GM19025 (cell line): Measurements from ENCODE around the gene KIF21A.

Experiments
- ATAC-seq: cut with Tn5 transposase; IDR thresholded peaks from one replicate; pipeline ENCODE4 v1.9.1; 2021; ENCODE audit warnings: mild to moderate bottlenecking, low read depth, moderate library complexity; ENCODE audit not compliant: unreplicated experiment

The KIF21A gene

DNA sequence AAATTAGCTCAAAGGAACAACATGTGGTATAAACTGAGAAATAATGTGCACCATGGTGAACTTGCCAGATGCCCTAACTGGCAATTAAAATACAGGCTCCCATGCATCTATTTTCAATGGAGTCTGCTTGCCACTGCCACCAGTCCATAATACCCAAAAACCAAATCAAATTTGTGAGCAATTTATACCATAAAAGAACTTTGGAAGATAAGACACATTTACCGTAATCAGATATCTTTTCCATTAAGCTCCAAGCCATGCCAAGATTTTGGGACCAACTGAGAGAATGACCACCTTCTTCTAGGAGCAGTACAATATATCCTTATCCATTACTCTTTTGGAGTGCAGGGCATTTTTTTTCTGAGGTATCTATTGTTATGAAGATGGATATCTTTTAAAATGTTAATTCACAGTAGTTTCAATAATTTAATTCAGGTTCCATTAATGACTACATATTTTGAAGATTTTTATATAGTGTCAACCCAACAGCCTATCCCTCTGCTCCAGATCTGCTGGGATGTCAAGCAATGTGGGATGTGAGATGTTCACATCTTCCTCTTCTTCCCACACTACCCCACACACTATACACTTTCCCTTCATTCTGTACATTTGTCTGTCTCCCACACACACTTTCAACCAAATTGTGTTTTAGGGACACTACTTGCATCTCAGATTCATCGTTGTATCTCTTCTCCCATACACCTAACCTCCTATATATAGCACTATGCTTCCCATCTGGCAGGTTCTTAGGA is 53.3 kb downstream of the KIF21A start:
- ATAC-seq, result no peak

DNA sequence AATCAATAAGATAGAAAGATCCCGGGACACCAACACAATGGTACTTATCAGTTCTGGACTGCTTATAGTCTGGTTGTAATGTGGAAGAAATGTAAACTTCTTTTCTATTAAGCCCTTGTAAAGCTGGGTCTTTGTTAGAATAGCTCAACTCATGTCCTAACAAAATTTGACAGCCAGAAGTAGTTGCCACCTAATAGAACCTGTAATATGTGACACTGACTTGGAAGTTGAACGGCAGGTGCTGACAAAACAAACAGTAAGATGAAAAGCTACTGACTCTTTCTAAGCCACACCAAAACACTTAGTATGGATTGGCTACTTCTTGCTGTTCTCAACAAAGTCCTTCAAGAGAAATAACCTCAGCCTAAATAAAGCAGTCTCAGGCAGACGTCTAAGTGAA is 56.6 kb downstream of the KIF21A start:
- no peak for ATAC-seq

DNA sequence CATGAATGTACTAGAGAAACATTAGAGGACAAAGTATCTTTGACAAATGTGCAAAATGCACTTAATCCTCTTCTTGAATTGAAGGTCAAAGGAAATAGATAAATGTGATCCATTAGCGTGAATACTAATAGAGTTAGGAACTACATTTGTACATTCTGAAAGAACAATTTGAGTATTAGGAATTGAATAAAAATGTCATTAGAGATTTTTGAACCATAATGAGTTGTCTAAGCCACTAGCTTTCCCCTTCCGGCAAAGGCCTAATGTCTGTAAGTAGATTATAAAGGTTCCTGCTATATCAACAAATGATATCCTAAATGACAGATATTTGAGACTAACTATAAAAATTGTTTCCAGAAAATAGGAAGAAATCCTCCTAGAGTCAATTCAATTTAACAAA is 59.8 kb downstream of the KIF21A start:
- no peak for ATAC-seq

DNA sequence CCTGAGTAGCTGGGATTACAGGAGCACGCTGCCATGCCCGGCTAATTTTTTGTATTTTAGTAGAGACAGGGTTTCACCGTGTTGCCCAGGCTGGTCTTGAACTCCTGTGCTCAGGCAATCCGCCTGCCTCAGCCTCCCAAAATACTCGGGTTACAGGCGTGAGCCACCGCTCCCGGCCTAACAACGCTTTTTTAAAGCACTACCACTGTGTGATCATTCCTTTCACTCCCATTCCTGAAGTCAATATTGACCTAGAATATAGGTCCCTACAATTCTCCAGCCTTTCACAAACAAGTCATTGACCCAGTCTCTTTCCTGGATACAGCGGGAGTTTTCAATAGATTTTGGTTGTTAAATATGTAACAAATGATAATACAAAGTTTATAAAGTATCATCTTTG is 62.8 kb downstream of the KIF21A start:
- ATAC-seq, result no peak

DNA sequence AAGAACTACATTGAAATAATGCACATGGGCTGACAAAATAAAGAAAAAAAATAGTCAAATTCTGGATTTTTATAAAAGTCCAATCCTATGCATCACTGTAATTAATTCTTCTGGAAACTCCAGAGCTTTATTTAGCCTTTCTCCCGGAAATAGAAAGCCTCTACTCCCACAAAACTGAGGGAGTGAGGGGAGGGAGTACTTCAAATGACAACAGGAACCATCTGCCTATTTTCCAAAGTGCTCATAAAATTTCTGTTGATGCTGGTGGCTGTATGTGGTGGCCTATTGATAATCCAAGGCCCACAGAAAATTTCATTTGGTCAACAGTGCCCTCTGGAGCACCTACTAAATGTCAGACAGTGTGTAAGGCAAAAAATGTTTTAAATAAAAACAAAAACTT is 64.6 kb downstream of the KIF21A start:
- ATAC-seq, result no peak

DNA sequence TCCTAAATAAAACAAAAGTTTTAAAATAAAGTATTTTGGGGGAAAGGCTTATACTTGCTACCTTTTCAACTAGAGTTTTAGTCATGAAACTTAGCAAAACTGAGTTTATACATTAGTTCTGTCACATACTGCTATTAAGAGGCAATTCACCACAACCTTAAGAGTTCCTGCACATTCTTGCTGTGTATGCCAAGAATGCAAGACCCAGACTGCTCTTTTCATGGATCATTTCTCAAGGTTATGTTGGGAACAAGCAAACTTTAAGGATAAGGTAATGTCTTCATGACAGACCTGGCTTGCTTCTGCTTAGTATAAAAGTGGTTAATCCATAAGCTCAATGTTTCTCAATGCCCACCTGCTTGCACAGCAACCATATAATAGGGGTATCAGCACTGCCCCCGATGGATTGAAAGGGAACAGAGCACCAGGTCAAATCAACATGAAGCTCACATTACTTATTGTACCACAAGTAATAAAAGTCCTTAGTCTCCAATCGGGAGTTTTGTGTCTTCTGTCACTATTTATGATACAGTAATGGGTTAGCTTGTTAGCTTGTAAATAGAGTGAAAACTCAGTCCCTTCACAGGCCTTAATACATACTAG is 67.6 kb downstream of the KIF21A start:
- ATAC-seq, result no peak

DNA sequence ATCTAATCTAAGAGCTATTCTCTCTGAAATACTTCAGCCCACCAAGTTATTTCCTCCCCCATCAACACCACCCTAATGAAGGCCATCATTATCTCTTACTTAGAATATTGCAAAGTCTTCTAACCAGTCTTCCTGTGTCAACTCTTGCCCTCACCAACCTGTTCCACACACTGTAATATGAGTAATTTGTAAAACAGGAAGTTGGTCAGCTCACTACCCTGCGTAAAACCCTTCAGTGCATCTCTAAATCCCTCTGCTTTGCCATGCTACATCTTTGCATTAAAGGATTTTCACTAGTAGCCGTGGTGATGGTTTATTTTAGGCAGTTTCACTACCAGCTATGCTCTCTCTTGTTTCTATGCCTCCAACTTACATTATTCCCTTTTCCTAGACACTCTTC is 70.0 kb downstream of the KIF21A start:
- peak; percentile 85 for ATAC-seq

DNA sequence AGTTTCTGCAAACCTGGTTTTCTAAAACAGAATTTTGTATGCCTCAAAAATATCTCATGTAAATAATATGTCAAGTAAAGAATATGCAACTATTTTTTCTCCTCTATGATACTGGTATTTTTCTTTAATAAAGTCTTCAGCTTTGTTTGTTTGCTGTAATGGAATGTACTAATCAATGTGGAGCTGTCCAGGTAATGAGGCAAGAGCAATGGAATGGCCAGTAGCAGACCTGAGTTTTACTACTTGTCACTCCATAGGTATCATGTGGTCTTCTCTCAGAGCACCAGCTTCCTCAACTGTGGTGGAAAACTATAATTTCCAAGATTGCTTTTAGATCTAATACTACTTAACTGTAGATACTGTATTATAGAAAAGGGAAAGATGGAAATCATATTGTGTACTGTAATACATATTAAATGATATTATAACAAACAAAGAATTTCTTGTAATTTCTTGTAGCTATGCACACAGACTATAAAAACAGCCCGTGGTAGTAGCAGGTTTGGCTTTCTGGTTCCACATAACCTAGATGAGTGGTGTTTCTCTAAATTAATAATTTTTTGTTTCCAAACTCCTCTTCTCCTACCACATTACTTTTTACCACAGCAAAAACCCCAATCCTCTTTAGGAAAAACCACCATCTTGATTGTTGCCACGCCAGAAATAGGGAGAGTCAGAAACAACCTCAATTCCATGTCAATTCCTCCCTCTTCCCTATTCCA is 70.6 kb downstream of the KIF21A start:
- no peak for ATAC-seq

DNA sequence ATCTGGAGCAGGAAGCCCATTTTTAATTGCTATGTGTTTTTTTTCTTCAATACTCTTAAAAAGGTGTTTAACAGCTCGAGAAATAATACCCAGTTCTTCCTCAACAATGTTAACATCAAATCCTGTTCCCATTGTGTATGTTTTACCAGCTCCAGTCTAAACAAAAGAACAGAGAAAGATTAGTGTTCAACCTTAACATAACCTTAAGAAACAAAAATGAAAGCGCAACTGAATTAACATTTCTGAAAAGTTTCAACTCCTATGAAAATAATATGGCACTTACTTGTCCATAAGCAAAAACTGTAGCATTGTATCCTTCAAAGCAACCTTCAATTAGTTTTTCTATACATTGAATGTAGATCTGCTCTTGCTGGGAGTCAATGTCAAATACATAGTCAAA is 73.2 kb downstream of the KIF21A start:
- no peak for ATAC-seq

DNA sequence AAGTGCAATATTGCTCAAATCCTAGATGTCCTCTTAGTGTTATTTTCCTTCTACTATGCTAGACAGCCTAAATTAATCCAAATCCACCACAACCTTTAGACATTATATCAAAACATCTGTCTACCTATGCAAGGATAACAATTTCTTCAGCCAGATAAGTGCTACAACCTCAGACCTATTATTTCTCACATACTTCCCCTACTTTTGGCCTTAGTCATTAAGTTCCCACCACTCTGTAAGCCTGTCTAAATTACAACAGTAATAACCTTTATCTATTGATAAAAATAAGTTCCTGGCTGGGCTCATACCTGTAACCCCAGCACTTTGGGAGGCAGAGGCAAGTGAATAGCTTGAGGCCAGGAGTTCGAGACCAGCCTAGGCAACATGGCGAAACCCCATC is 74.0 kb downstream of the KIF21A start:
- no peak for ATAC-seq

DNA sequence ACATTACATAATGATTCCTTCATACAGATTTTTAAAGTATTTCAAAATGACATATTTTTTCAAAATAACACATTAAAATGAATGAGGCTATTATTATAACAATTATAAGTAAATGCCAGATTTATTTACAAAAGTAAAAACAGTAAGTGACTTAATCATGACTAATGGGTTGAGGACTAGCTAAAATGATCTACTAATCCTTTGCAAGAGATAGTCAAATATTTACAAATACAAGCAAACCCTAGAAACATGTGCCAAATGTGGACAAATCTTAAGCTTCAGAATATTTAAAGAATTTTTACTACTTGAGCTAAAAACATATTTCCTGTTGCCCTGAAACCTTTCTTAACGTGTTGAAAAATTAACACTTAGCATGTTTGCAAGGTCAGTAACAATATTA is 74.8 kb downstream of the KIF21A start:
- ATAC-seq, result no peak

DNA sequence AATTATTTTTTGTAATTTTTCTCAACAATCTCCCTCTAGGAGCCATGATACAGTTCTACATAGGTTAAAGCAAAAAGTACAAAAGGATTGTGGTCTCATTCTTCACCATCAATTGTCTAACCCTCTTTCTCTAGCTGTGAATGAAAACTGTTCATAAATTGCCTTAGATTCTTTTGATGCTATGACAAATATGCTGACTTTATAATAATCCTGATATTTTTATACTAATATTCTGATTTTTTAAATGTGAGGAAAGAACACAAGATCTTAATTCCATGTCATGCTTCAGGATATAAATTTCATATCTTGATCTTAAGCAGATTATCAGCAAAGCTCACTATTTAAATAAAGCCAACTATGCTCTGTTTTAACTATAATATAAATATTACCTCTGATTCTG is 75.4 kb downstream of the KIF21A start:
- no peak for ATAC-seq

DNA sequence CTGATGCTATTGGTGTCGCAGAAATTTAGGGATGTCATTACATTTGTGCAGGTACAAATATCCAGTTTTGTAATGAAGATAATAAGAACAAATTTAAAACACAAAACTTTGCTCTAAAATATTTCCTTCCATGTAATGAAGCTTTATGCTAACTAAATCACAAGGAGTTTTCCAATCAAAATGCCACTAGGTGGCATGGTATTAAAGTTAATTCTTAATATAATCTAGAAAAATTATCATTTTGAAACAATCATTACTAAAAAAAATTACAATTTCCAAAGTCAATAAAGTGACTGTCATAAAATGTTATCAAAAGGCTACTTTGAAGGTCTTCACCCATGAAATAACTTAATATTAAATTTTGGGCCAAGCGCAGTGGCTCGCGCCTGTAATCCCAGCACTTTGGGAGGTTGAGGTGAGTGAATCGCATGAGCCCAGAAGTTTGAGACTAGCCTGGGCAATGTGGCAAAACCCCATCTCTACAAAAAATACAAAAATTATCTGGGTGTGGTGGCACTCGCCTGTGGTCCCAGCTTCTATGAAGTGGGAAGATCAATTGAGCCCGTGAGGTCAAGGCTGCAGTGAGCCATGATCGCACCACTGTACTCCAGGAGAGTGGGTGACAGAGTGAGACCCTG is 77.4 kb downstream of the KIF21A start:
- ATAC-seq, result no peak

DNA sequence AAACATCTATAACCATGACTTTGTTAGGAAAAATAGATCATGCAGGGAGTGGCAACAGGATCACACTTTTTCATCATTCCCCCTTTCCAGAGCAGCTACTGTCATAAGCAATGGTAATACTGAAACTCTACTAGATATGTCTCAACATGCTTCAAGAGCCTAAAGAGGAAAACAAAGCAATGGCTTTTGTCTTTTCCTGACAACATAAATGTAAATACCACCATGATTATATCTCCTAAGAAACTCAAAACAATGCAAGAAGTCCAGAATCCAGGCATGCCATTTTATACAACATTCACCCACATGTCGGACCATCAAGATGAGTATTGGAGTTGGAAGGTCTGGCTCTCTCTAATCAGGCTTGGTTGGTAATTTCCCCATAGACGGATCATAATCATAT is 78.7 kb downstream of the KIF21A start:
- no peak for ATAC-seq

DNA sequence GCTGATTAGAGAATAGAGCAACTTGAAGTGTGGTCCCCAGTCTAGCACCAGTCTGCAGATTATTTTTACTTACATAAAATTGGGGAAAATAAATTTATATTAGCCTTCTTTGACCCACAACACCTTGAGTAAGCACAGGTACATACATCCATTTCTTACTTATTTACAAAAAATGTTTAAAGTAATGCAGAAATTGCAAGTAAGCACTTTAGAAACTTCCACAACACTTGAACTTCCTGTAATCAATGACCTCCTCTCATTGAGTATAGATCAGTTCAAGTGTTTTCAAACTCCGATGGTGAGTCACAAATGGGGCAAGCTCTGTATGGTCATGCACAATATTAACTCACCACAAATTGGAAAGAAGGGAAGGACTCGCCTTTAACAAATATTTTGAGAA is 83.3 kb downstream of the KIF21A start:
- no peak for ATAC-seq

DNA sequence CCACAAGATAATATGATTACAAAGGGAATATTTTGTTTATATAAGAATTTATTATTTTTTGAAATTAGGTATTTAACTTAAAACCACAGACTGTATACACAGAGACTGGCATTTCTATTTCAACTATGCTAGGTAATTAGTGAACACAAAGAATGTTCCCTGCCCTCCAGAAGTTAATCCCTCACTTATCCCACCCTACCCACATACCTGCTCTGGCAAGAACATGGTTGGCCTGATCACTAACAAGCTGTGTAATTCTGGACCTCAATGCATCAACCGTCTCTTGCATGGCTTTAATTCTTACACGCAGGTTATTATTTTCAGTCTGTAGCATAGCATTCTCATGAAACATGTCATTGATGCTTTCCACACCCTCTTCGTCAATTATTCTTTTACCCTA is 85.9 kb downstream of the KIF21A start:
- ATAC-seq, result no peak

DNA sequence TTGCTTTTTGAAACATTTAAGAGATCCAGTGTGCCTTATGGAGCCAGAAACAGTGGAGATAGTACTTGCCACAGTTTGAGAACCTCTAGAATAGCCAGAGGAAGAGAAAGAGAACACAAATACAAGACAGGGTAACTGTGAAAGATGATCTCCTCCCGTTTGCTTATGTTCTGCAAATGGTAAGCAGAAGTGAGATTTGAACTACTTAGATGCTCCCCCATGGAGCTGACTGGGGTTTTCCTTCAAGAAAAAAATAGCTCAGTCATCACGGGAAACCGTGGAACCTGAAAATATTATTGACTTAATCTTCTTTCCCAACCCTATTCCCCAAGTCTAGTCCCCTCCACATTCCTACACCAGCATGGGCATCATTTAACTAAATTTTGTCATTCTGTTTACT is 87.1 kb downstream of the KIF21A start:
- no peak for ATAC-seq

DNA sequence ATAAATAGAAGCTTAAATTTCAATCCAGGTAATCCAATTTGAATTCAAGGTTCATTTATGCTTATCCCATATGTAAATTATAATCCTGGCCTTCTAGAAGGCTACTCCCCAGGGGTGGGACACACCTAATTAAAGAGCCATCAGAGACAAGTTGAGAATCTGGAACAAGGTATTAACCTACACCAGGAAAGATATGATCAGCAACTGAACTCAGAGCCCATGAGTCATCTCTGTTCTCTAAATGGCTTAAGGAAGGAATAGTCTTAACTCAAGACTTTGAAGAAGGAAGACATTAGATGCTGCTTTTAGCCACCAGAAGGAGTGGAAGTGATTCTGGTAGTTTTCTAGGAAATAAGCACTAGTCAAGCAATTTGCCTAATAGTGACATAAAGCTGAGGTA is 88.0 kb downstream of the KIF21A start:
- no peak for ATAC-seq

DNA sequence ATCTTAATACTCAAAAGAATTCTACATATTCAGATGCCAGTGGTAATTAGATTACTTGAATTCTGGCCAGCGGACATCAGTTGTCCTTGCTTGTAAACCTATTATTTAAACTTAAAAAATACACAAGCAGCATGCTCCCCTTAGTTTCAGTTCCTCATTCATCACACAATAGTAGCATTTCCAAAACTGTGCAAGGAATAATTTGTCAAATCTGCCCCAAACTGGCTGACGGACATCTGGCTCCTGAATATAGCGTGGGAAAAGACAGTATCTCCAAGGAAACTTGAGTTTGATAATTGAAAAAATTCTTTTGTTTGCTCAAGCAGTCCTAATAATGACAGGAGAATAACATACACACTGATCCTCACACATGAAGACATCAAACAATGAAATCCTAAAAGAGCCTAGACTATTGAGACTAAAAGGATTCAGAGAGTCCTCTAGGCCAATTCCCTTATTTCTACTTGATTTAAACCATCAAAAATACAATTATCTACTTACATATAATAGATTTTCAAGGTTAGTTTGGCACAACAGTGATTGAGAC is 90.4 kb downstream of the KIF21A start:
- ATAC-seq, result no peak

DNA sequence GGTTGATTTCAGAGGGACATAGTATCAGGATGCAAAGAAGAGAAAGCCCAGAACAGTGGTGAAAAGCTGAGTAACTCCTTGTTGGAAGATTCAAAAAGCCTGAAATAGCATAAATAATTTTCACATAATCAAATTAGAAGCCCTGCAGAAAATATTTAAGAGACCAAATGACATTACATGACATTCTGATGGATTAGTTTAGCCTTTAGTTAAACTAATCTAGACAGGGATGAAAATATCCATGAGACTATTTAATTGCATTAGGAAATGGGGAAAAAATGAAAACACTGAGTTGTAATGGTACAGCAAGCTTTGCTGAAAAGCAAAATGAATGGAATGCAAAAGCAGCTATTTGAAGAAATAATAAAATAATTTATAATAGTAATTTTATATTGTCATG is 91.8 kb downstream of the KIF21A start:
- no peak for ATAC-seq

DNA sequence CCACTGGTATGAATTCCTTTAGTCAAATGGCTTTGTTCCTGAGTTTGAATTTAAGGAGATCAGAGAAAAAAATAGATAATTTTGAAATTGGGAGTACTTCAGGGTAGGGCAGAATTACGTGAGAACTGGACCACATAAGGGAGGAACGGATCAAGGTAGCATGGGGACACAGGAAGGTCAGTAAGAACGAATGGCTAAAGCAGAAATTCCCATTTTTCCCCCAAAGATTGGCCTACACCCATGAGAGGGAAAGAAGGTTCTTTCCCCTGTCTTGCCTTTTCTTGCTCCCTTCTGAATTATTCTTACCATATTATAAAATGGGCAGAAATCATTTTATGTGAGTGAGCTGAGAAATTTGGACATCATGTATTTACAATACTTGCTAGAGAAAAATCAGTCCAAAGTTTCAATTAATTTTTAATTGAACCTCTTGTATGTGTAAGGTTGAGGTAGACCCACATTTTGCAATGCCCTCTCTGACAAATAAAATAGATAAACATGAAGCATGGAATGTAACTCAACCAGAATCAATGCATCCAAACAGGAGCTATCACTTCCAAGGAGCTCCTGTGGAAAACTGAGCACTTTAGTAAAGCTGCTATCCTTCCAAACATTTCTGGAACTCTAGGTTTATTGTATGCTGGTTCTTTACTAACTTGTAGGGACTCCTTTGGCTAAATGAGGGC is 93.8 kb downstream of the KIF21A start:
- ATAC-seq, result no peak
